A673 (cell line): ENCODE data around the gene MKS1.

Source experiments
- EZH2 ChIP-seq: fragments of 200-600 bp; sonication (generic); IDR thresholded peaks from 2 replicates; pipeline ENCODE4 v1.6.1; 2017; ENCODE audit warnings: borderline replicate concordance, low read depth, mild to moderate bottlenecking, mixed read lengths, antibody characterized with exemption, low read length; ENCODE audit not compliant: poor library complexity, severe bottlenecking
- TF ChIP-seq, protein P1 (sequence below): fragments of 300-800, 200-600 bp; sonication (generic); conservative IDR thresholded peaks from 2 replicates; pipeline ENCODE4 v1.5.1; 2017; ENCODE audit warnings: low read depth, mild to moderate bottlenecking, antibody characterized with exemption, low read length, moderate library complexity, mixed read lengths

DNA sequence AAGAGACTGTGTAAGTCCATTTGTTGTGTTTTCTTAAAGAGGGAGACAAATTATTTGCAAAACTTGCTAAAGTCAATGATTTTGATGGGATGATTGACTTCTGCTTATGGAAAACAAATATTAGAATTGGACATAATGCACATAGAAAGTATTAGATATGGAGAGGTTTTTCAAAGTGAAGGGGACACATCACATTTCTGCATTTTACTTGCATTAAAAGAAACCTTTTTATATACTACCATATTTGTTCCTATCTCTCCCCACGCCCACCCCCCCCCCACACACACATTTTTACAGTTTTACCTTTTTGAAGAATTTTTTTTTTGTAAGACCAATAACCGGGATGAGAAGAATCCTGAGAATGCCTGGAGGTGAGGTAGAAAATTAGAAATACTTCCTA is 60.9 kb downstream of the MKS1 start:
- TF ChIP-seq, protein P1, sequence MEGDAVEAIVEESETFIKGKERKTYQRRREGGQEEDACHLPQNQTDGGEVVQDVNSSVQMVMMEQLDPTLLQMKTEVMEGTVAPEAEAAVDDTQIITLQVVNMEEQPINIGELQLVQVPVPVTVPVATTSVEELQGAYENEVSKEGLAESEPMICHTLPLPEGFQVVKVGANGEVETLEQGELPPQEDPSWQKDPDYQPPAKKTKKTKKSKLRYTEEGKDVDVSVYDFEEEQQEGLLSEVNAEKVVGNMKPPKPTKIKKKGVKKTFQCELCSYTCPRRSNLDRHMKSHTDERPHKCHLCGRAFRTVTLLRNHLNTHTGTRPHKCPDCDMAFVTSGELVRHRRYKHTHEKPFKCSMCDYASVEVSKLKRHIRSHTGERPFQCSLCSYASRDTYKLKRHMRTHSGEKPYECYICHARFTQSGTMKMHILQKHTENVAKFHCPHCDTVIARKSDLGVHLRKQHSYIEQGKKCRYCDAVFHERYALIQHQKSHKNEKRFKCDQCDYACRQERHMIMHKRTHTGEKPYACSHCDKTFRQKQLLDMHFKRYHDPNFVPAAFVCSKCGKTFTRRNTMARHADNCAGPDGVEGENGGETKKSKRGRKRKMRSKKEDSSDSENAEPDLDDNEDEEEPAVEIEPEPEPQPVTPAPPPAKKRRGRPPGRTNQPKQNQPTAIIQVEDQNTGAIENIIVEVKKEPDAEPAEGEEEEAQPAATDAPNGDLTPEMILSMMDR, result no peak
- TF ChIP-seq EZH2, result no peak
